Stimulated activated CD8-positive, alpha-beta memory T cell treated with anti-CD3 and anti-CD28 coated beads, Interleukin-7, amount 100 ng/mL, for 4 hours (primary cell): Measurements from ENCODE around the gene XCR1.
"Not testable (repeated sequence)": the region's sequence is repeated elsewhere in the genome, so short reads cannot be mapped to it uniquely, and the experiment has no call there.

ENCODE experiments used
- DNase-seq, 2 donors: peaks; one replicate each; pipeline ENCODE4 v3.0.0-alpha.2; 2020; ENCODE audit warnings: low read depth in 2 of 2

The XCR1 gene

GRCh38 chr3:46038916-46039315, 11.6 kb upstream of the XCR1 start:
- no peak for DNase-seq

GRCh38 chr3:46038071-46038470, 10.8 kb upstream of the XCR1 start:
- DNase-seq, result not testable (repeated sequence)

DNA sequence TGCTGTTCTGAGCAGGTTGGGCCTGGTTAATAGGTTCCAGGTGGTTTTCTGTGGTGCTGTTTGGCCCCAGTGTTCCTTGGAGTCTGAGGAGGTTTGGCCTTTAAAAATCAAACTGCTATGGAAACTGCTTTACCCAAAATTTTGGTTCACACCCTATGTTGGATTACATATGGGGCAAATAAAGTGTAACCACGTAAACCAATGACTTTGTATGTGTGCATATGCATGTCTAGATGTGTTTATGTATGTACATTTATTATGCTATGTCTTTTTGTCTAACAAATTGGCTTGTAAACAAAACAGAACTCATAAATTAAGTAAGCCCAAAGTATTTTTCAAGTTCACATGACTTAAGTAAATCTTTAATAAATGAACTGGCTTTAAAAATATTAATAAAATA, 8.9 kb upstream of the XCR1 start:
- no peak for DNase-seq

- no peak for DNase-seq
Observed at GRCh38 chr3:46031747-46032146, 4.5 kb upstream of the XCR1 start.

DNA sequence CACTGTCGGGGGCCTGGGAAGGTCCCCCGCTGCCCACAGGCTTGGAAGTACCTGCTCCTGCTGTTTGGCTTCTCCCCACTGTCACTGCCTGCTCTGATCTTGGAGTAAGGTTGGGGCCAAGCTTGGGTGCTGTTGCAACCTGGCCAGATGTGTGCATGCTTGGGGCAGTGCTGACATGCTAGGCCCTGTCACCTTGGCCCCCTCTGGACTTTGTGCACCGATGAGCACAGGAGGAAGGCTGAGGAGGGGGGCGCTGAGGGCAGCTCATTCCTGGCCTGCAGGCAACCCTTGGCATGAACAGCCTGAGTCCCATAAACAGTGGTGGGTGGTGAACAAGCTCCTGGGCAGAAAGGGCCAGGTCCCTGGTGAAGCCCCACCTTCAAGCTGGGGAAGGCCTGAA, 4.0 kb upstream of the XCR1 start:
- no peak for DNase-seq

DNA sequence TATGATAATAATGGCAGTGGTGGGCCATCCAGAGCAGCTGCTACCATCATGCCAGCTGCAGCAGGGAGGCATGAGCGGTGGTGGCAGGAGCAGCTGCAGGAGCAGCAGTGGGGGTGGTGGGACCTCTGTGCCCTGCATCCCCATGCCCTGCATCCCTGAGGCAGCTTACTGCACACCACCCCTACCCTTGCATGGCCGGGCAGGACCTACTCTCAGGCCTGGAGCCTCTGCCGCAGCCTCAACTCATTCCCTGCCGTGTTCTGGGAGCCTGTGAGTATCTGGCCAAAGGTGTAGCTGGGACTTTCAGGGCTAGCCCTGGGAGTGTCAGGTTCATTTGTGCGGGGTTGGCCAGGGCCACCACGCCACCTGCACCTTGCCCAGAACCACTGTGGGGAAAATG, 3.3 kb upstream of the XCR1 start:
- no peak for DNase-seq

GRCh38 chr3:46029953-46030543, 2.8 kb upstream of the XCR1 start:
- no peak for DNase-seq

- DNase-seq, result no peak
Observed at GRCh38 chr3:46027736-46028397, 584 bp upstream of the XCR1 start.

DNA sequence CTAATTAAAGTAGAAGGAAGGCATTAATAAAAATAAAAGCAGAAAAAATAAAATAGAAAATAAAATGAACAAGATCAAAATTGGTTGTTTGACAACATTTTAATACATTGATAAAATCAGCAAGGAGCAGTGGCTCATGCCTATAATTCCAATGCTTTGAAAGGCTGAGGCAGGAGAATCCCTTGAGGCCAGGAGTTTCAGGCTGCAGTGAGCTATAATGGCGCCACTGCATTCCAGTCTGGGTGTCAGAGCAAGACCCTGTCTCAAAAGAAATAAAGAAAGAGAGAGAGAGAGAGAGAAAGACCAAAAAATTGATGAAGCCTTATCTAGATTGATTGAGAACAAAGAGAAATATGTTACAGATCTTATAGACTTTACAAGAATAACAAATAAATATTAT, 2.1 kb downstream of the XCR1 start:
- DNase-seq, result no peak

GRCh38 chr3:46024131-46024530, 3.2 kb downstream of the XCR1 start:
- DNase-seq, result no peak

GRCh38 chr3:46022909-46023785, 4.1 kb downstream of the XCR1 start:
- DNase-seq, result no peak

GRCh38 chr3:46021516-46021915, 5.8 kb downstream of the XCR1 start:
- no peak for DNase-seq

DNA sequence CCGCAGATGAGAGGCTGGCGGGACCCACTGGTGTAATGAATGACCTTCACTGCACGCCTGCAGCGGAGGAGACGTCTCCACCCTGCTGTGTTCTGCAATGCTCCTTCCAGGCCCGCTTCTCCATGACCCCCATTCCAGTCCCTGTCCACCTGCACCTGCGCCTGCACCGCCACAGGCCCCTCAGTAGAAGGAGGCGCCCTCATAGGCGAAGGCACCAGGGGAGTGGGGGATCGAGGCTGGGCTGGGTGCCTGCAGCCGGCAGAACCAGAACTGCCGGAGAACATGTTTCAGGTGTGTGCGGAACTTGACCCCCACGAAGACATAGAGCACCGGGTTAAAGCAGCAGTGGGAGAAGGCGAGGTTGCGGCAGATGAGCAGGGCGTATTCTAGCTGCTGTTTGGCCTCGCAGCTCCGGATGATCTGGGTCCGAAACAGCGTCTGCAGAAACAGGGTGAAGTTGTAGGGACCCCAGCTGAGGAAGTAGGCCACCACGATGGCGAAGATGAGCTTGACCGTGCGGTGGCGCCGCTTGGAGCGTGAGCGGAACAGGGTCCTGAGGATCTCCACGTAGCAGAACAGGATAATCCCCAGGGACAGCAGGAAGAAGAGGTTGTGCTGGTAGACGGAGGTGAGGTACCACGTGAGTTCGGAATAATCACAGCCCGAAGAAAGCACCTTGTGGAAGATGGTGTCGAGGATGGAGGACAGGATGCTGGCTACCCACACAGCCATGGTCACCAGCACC, 6.3 kb downstream of the XCR1 start:
- DNase-seq, result no peak

DNA sequence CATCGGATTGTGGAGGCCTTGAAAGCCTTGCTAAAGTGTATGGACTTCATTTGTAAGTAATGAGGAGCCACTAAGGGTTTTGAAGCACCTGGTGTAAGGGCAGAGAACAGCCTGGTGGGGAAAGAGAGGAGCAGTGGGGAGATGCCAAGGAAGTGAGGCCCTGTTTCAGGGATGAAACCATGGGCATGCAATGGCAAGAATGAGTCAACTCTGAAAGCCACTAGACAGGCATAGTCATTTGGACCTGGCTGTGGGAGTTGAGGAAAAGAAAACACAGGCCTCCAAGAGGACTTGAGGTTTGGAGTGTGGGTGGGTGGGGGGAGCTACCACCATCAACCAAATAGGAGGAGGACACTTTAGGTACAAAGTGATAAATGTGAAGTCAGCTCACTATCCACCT, 7.6 kb downstream of the XCR1 start:
- no peak for DNase-seq

DNA sequence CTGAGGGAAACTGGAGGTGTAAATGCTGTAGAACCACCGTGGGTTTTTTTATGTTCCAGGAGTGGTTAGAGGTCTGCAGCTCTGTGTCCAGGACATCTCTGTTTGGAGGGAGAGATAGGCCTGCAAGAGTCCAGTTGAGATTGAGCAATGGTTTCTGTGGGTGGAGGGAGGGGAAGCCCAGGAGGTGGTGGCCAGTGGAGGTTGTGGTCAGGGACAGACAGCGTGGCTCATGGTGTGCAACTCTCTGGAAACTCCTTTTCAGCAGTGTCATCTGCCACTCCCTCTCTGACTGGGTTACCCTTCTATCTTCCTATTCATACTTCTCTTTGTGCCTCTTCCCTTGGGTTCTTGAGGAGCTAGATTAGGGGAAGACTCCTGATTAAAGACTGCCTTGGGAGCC, 9.6 kb downstream of the XCR1 start:
- no peak for DNase-seq

DNA sequence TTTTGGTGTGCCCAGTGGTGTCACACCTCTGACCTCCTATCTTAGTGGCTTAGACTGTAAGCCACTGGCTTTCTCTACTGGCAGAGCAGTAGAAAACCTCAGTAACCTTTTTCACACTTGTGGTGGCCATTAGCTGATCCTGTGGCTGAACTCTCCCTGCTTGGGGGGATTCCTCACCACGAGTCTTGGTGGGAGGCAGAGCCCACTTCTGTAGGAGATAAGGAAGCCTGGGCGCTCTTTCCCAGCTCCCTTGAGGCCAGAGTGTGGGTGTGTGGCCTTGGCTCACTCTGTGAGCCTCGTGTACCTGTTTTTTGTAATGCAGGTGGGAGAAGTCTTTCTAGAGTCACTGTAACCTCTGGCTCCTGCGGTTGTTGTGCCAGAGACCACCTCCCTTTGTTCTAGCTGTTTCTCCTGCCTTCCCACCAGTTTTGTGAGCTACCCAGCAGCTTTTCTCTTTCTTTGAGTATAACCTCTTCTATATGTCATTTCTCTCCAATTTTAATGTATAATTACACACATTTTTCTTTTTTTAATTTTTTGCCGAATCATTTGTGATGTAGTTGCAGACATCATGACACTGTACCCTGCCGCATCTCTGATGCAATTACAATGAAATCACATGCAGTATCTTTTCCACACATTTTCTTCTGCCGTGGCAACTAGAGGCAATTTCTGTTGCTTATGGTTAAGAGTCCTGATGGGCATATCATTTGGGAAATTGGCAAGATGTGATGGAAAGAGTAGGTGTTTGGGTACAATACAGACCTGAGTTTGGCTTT, 13.8 kb downstream of the XCR1 start:
- DNase-seq, result no peak

GRCh38 chr3:46012246-46012645, 15.0 kb downstream of the XCR1 start:
- no peak for DNase-seq

DNA sequence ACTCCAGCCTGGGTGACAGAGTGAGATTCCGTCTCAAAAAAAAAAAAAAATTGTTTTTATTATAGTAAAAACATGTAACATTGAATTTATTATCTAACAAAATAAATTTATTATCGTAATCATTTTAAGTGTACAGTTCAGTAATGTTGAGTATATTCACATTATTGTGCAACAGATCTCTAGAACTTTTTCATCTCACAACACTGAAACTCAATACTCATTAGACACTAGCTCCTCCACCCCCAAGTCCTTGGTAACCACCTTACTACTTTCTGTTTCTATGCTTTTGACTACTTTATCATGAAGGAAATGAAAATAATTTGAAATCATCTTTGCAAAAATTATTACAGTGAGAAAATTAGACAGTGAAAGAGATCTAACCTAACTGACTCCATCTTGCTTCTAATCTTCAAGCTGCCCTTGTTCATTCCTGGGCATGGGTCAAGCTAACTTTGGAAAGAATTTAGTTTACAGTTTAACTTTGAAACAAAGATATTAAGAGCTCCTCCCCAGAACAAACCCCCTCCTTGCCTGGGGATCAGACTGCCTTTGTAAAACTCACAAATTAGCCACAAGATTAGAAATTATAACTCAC, 16.7 kb downstream of the XCR1 start:
- DNase-seq, result no peak

DNA sequence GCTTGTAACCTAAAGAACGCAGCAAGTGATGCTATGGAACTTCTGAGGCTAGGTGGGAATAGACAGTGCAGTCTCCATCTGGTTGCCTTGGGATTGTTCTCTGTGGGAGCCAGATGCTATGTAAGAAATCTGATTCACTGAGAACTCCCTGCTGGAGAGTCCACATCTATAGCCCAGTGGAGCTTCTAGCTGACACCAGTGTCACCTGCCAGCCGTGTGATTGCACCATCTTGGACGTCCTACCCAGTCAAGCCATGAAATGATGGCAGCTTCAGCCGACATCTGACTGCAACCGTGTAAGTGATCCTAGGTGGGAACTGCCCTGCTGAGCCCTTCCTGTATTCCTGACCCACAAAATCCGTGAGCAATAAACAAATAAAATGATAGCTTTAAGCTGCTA, 19.2 kb downstream of the XCR1 start:
- no peak for DNase-seq

DNA sequence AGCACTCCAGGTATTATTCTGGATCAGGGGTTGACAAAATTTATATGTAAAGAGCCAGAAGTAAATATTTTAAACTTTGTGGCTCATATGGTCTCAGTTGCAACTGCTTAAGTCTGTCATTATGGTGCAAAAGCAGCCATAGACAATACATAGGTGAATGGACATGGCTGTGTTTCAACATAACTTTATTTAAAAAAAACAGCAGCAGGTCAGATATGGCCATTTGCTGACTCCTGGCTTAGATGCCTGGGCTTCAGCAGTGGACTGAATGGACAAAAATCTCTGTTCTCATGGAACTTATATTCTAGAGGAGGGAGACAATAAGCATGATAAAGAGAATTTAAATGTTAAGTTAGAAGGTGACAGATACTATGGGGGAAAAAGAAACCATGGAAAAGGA, 20.0 kb downstream of the XCR1 start:
- no peak for DNase-seq
